HFF-Myc (cell line): ENCODE data around the gene FBXW11.

Experiments used
- DNase-seq: peaks from one replicate; pipeline ENCODE4 v3.0.0-alpha.2; 2011; ENCODE audit warnings: low read depth; ENCODE audit errors: extremely low read depth
- H3K4me3 ChIP-seq: replicated peaks from 2 replicates; pipeline ENCODE4 v1.5.1; 2011; ENCODE audit warnings: low read depth, mild to moderate bottlenecking, control low read depth, low read length
- CTCF ChIP-seq: IDR thresholded peaks from 2 replicates; pipeline ENCODE4 v1.5.1; 2012; ENCODE audit warnings: mild to moderate bottlenecking, low read depth, low read length, control low read depth; ENCODE audit errors: missing control alignments

The FBXW11 gene

GRCh38 chr5:171904886-171905285, 101.6 kb downstream of the FBXW11 start:
- no peak overlapping the region for H3K4me3 ChIP-seq
- DNase-seq, result no peak
- TF ChIP-seq CTCF, result no peak

- no peak overlapping the region for H3K4me3 ChIP-seq
- TF ChIP-seq CTCF, result no peak
- no peak for DNase-seq
Observed at GRCh38 chr5:171901764-171902163, 104.7 kb downstream of the FBXW11 start.

GRCh38 chr5:171899792-171900191, 106.6 kb downstream of the FBXW11 start:
- TF ChIP-seq CTCF, result no peak
- no peak for DNase-seq
- no peak overlapping the region for H3K4me3 ChIP-seq

- TF ChIP-seq CTCF, result no peak
- no peak for DNase-seq
- H3K4me3 ChIP-seq, result no peak overlapping the region
Observed at GRCh38 chr5:171898879-171899278, 107.6 kb downstream of the FBXW11 start.

GRCh38 chr5:171898386-171898785, 108.1 kb downstream of the FBXW11 start:
- no peak for DNase-seq
- TF ChIP-seq CTCF, result no peak
- no peak overlapping the region for H3K4me3 ChIP-seq

- DNase-seq, result no peak
- no peak for TF ChIP-seq CTCF
- H3K4me3 ChIP-seq, result no peak overlapping the region
Observed at GRCh38 chr5:171897231-171897630, 109.2 kb downstream of the FBXW11 start.

GRCh38 chr5:171895081-171895480, 111.4 kb downstream of the FBXW11 start:
- no peak for DNase-seq
- no peak overlapping the region for H3K4me3 ChIP-seq
- TF ChIP-seq CTCF, result no peak
